Left cardiac atrium (tissue), 2 donors: ENCODE results near the gene INSC. TPM values are rescaled to one million over a fixed set of nuclear protein-coding genes. Genes with fewer than 3 reads are reported as not detected.

Experiments
- total RNA-seq, 2 donors: library from RNA; stranded (reverse); fragmentation: NEBNext Ultra II Directional; extraction: Animal tissue kit (Norgen Biotek cat#: 25700); gene quantifications; one replicate each; pipeline ENCODE4 v1.2.1, GENCODE V29; 2021
- donor health status: DM: no; HTN: yes; CAD: no; lungs with severe emphysema.
- donor health status: DM: yes; HTN: yes; CAD: no.

The INSC gene
- total RNA-seq, 2 donors from 2014 or later: 0.41 to 0.92 TPM

Other genes starting within 250 kb of the INSC start
- 10 to 100 TPM in 1 of 2 donors, 1 to 10 TPM in 1; 7.8 to 10.1 TPM for gene CYP2R1, start 222.7 kb upstream of the INSC start, total RNA-seq
- gene CALCA, start 142.6 kb upstream of the INSC start, total RNA-seq: not detected
- not detected for gene CALCB, start 41.3 kb upstream of the INSC start, total RNA-seq